SKM-1 (cell line): ENCODE data around the gene RALGAPA2.

Source experiments
- DNase-seq: peaks from one replicate; lab custom pipeline; 2025; ENCODE audit not compliant: unreplicated experiment; lab: John Stamatoyannopoulos, UW

RALGAPA2 gene

DNA sequence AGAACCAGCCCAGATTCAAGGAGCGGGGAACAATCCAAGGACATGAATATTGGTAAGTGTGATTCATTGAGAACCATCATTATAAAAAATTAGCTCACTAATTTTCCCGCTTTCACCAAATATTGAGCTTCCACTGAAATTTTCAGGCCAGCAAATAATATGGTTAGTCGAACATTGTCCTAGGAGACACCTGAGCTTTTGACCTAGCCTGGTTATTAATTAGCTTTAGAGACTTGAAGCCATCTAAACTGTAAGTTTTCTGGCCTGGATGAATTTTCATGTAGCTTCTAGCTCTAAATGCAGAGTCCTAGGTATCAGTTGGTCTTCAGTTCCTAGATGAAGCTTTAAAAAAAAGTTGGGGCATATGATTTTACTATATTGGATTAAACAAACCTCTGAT lies 17.1 kb upstream of the RALGAPA2 start:
- no peak for DNase-seq

DNA sequence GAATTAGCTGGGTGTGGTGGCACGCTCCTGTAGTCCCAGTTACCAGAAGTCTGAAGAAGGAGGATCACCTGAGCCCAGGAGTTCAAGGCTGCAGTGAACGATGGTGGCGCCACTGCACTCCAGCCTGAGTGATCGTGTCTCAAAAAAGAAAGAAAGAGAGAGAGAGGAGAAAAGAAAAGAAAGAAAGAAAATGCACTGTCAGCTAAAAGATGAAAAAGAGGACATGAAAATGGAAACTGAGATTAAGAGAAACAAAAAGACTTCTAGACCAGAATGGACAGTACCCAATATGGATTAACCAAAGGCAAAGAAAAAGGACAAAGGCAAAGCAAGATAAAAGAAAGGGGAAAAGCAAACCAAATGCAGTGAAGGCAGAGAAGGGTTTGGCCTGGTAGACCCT lies 9.0 kb upstream of the RALGAPA2 start:
- DNase-seq: no peak

DNA sequence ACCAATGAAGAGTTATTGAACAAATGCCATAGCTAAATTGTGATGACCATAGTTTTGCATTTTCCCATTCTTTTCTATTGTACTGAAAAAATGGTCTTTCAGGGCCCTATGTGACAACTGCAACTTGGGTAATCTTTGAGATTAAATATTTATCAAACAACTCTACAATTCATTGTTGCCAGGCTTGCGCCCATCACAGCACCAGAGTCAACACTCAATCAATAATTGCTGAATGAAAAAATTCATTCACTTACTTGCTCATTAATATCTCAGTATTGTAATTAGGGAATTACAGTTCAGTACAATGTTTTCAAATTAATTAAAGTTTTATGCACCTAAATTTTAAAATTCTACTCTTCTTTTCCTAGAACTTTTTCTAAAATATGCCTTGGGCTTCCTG lies 7.7 kb upstream of the RALGAPA2 start:
- no peak for DNase-seq

DNA sequence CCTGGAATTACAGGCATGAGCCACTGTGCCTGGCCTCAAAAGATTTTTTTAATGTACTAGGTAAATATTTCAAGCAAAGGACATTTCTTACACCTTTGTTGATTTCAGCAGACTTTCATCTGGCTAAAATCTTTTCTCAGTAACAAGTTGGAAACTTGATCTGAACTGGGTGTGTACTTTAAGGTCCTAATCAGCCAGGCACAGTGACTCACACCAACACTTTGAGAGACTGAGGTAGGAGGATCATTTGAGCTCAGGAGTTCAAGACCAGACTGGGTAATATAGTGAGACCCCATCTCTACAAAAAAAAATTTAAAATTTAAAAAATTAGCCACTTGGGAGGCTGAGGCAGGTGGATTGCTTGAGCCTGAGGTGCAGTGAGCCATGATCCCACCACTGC lies 7.0 kb upstream of the RALGAPA2 start:
- DNase-seq: no peak

DNA sequence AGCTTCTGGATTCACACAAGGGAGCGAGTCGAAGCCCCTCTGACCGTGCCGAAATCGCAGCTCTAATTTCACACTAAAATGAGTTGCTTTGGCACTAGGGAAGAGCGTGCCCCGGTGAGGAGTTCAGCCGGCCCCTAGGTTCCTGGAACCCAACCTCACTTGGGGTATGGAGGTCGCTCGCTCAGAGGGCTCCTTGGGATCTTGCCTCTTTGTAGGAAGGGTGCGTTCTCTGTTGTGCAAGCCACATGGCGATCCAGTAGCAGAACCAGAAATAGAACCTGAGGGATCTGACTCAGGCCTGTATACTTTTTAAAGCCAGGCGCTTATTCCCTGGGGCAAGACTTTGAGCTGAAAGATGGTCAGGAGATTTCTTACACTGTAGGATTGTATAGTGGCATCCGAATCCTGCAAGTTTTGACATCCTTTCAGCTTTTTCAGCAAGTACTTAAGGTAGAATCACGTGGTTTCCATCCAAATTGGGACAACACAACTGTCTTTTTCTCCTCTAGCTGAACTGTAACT lies 861 bp upstream of the RALGAPA2 start:
- DNase-seq: no peak

DNA sequence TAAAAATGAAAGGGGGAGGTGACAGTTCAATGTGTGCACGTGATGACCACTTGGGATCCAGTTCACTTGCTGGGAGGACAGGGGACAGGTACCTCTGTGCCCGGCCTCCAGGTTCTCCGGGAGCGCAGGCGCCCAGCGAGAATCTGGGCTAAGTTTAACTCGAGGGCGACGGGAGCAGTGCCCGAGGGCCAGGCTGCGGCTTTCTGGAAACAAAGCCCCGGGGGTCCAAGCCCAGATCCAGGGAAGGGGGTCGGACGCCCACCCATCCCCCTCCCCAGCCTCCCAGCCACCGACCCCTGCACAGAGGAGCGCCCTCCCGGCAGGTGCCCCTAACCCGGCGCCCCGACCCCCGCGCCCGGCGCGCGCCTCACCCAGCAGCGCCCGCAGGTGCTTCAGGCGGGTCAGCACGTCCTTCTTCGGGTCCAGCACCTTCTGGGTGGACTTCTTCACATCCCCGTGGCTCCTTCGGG lies 405 bp downstream of the RALGAPA2 start:
- DNase-seq: no peak

DNA sequence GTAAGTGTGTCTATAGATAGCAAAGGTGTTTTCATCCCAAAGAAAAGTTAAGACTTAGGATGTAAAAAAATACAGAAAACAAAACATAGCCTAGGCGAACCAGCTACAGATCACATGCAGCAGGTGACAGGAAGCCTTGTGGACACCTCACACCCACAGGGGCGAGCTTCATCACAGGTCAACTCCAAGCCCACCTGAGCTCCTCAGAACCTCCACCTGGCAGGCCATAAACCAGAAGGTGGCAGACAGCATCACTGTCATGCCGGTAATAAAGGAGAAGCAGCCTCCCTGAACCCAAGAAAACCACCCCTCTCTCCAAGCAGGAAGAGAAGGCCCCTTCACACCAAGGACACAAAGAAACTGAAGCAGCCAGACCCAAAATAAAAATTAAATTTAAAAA lies 1.0 kb downstream of the RALGAPA2 start:
- no peak for DNase-seq

DNA sequence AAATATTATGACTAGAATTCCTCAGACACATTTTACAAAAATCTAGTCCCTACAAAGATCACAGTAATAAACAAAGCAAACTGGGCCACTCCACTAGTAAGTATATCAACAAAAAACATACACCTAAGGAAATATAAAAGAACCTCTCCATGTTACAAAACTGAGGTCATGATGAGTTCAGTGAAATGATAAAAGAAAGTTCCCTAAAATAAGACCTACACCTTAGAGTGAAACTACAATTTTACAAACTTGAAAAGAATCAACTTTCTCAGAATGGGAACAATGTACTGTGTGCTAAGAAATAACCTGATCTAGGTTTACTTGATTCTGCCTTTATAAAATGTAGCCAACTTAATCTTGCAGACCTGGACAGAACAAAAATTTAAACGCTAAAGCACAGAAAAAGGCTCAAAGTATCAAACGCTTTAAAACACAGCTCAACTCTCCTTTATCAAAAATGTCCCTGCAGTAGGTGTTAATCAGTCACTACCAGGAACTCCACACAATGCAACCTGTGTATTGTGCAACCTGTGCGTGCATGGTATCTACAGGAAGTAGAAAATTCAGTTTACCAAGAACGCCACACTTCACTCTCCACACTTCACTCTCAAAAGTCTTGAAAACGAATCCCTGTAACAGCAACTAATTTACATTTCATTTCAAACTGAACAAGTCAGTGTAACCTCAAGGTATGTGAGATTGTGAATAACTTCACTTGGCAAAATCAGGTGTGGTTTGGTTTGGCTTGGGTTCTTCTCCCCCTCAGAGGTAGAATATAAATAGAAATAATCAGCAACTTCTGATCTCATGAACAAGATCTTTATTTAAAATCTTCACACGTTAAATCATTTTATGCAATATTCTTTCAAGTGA lies 1.8 kb downstream of the RALGAPA2 start:
- DNase-seq: peak; percentile 62

DNA sequence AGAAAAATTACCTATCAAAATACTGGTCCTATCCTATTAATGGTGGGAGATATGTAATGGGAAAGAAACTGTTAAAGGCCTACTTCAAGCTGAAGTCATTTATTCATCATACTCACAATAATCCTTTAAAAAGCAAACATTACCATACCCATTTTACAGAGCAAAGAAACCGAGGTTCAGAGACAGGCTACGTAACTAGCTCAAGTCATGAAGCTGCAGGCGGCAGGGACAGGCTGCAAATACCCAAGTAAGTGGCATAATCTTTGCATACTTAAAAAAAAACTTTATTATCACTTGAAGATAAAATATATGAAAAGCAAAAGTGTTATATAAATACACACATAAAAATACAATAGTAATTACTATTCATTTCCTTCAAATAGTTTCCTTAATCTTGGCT lies 2.6 kb downstream of the RALGAPA2 start:
- DNase-seq: no peak

DNA sequence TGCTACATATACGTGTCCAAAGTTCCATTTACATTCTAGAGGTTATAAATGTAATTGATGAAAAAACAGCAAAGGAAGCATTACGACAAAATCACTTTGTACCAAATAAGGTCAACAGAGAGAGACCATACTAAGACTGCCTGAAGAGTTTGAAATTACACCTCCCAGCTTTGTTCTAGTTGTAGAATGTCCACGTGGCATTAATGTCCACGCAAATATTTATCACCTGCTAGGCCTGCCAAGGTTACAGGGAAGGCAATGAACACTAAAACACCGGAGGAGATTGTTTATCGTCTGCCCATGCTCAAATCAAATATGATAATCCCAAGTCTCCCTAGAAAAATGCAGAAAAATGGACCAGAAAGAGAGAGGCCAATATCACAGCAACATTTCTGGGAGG lies 6.2 kb downstream of the RALGAPA2 start:
- DNase-seq: no peak

DNA sequence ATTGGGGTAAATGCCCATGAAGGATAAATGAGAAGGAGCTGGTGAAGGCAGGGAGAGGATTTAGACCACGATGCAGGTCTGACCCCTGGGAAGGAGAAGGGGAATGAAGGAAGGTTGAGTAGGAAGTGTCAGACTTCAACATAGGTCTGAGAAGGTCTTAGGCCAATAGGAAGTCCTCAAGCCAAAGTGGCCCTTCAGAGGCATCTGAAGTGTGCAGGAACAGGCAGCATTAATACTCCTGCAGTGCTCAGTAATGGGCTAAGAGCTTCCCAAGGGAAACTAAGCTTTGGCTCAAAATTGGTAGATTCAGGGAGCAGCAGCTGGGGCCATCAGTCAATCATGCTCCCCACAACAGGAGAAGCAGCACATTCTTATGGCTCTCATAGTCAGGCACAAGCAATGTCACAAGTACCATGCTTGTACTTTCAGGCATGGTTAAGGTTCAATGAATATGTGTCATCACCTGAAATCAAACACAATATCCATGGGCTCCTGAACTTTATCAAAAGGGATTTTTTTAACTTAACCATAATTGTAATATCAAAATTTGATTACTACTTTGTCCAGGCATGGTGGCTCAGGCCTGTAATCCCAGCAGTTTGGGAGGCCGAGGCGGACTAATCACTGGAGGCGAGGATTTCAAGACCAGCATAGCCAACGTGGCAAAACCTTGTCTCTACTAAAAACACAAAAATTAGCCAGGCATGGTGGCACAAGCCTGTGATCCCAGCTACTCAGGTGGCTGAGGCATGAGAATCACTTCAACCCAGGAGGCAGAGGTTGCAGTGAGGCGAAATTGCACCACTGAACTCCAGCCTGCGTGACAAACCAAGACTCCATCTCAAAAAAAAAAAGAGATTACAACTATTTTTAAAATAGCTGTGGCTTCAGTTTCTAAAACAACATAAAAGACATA lies 9.9 kb downstream of the RALGAPA2 start:
- DNase-seq: no peak

DNA sequence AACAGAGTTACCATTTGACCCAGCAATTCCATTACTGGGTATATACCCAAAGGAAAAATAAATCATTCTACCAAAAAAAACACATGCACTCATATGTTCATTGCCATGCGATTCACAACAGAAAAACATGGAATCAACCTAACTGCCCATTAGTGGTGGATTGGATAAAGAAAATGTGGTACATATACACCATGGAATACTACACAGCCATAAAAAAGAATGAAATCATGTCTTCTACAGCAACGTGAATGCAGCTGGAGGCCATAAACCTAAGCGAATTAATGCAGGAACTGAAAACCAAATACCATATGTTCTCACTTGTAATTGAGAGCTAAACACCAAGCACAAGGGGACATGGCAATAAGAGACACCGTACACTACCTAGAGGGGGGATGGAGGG lies 12.5 kb downstream of the RALGAPA2 start:
- DNase-seq: no peak

DNA sequence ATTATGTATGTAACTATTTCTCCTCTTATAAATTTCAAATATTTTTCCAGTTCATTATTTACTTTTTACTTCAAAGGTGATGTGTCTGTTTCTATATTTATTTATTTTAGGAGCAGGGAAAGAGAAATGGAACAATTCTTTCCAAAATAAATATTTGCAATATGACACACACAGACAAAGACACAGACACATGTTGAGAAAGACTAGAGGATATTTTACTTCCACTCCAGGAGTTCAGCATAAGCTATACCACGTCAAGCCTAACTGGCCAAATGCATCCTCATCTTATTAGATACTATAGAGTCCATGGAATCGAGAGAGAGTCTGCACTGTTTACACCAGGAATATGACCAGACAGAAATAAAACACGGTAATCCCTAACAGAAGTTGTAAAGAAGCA lies 13.3 kb downstream of the RALGAPA2 start:
- DNase-seq: no peak

DNA sequence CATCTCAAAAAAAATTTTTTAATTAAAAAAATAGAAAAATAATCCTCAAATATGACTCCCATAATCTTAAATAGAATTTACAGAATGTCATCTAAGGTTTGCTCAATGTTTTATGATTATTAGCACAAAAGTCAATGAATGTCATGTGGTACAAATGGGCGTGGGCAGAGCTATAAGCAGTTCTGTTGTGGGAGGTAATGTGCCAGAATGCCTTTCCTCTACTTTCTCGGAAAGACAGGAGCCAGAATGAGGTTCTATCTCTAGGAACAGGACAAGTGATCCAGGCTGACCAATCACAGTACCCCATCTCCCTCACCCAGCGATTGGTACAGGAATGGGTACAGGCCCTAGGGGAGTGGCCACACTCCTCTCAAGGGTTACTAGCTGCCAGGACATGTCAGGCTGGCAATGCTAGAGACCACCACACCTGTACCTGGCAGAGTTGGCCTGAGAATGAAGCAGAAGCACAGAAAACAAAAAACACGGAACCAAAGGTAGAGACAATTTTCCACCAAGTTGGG lies 15.1 kb downstream of the RALGAPA2 start:
- DNase-seq: no peak

DNA sequence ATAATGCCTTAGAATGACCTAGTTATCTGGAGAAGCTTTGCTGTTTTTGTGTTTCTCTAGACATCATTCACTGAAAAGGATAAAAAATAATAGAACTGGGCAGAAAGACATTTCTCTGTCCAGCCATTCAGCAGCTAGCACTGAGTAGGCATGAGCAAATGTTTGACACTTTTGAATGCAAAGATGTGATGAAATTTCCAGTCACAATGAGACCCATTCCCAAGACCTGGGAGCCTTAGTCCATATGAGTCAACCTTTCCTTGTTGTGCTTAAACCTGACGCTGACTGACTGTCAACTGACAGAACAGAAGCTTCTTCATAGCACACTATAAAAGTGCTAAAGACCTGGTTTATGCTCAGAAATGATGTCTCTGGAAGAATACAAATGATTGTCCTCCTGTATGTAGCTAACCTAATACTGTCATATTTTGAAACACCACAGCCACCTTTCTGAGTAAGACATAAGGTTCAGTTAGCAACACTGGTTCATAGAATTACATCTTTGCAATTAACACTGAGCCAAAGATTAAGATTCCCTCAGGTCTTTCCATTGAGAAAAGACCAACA lies 17.1 kb downstream of the RALGAPA2 start:
- DNase-seq: no peak

DNA sequence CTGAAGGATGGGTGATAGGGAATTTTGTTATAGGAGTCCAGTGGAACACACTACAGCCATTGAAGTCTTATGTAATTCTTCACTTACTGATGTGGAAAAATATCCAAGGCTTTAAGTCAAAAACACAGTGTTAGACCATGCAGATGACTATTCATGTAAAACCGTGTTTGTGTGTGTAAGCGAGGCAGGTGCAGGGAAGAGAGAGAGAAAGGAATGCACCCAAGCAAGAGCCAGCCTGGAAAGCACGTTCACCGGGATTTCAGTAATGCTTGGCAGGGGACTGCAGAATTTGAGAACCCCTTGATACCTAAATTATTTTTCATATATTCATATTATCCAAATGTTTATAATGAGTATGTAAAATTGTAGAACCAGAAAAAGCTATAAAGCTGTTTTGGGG lies 17.9 kb downstream of the RALGAPA2 start:
- no peak for DNase-seq

DNA sequence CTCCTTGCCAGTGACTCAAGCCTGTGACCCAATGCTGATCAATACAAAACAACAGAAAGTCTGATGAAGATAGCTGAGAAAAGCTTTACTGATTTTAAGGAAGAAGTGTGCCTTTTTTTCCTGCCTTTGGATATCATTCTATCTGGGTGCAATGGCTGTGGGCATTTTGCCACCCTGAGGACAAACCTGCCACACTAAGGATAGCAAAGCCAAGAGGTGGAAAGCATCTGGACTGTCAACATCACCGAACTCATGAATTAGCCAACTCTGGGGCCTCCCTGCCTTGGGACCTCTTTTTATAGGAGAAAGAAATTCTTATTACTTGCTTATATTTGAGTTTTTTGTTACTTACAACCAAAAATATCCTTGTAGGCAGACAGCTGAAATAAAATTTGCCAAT lies 19.9 kb downstream of the RALGAPA2 start:
- no peak for DNase-seq

DNA sequence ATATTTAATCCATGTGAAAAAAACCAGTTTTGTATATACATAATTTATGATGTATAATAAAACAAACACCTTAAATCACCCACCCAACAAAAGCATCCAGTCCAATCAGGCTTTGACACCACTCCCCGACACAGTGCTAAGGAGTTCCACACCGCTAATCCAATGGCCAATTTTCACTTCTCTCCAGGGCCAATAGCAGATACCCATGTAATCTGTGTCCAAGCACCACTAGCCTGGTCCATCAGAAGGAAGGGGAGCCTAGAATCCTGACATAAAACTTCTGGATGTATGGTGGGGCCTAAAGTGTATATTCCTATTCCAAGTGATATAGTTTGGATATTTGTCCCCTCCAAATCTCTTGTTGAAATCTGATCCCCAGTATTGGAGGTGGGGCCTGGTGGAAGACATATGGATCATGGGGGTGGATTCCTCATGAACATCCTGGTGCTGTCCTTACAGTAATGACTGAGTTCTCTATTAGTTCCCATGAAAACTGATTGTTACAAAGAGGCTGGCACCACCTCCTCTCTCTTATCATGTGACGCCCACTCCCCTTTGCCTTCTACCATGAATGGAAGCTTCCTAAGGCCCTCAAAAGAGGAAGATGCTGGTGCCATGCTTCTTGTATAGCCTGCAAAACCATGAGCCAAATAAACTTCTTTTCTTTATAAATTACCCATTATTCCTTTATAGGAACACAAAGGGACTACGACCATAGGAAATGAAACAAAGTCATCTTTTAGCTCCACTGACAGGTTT lies 20.8 kb downstream of the RALGAPA2 start:
- no peak for DNase-seq

DNA sequence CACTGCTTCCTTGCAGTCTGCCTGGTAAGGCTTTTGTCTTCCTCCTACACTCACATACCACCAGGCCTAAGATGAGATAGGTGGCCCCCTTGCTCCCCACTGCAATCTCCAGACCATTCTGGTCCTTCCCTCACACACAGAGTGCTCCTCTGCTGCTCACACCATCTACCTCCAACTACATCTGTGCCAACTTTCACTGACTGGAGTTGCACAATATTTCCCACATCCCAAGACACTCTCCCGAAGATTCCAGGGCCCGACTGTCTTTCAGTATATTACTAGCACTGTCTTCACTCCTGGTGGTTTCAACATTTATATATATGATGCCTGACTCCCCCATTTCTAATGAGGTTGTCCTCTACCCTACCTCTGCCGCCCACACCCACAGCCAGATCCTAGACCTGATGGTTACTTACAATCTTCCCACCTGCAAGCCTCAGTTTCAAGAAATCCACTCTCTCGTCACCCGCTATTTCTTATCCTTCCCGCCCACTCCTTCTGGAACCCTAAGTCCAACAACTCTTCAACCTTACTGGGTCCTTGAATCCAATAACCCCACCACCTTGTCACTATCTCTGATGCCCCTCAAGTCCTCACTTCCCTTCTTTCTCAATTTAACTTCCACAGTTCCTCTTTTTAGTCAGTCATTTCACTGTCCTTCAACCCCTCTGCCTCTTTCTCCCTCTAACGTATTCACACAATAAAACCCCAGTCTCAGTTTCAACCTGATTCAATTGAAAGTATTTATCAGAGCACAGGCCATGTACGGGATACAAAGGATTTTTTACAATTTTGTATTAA lies 21.6 kb downstream of the RALGAPA2 start:
- peak; percentile 82 for DNase-seq

DNA sequence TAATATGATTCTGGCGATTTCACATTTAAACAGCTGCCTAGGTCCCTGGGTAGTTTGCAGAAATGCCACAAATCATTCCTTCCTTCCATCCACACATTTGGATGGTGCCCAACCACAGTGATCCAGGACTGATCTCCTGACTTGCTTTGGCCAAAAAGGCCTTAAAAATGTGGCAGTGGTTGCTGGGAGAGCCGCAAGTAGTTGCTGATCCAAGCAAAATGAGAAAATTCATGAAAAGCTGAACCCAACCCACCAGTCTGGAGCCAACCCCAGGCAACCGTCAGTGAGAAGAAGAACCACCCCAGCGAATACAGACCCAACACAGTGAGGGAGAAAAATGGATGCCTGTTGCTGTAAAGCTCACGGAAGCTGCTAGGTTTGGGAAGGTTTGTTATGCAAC lies 25.1 kb downstream of the RALGAPA2 start:
- DNase-seq: no peak
